ENCODE measurements around the gene PPIE. TPM values are rescaled to one million over a fixed set of nuclear protein-coding genes. Genes with fewer than 3 reads are reported as not detected.

PPIE gene
- total and polyA plus RNA-seq, 2 of the 8 experiments (the other 6 are each of a cell fraction or from before 2014, with no cell fraction given) = 38.9 to 56.1 TPM

GRCh38 chr1:39752703-39753102, 14.0 kb downstream of the PPIE start (continued):
- TF ChIP-seq TAF7 (optimal IDR thresholded peaks at IDR 0.05; ENCODE audit: borderline replicate concordance, low read depth, low read length) (no peak), CEBPB (IDR thresholded peaks at IDR 0.05; ENCODE audit: low read depth, low read length) (no peak)
